HEK293 (cell line): ENCODE measurements around the gene BBC3.

Source experiments
- CTCF ChIA-PET: fragments of 350-600 bp; formaldehyde crosslinking; extraction: SDS; loops from one replicate; lab custom pipeline; 2021; ENCODE audit warnings: antibody characterized with exemption; lab: Yijun Ruan, JAX
- POLR2A ChIA-PET: fragments of 300-600 bp; formaldehyde crosslinking; extraction: SDS; loops from one replicate; lab custom pipeline; 2020; ENCODE audit warnings: antibody characterized with exemption, inconsistent platforms; lab: Yijun Ruan, JAX
- H3K27ac ChIP-seq: fragments of 200-500 bp; sonication (Bioruptor generic); 2 replicates; pipeline ENCODE4 v1.5.1; 2014; ENCODE audit warnings: low read depth, low read length, control low read depth, inconsistent platforms; ENCODE audit errors: extremely low read depth
- H3K36me3 ChIP-seq, 2 experiments: fragments of 200-500 bp in 1 of 2; sonication (Bioruptor generic) in 1 of 2; 1 replicate in 1 of 2; 2 replicates in 1 of 2; pipeline ENCODE4 v1.5.1; 2014 to 2017; ENCODE audit warnings: inconsistent platforms in 2 of 2, low read length in 2 of 2; ENCODE audit not compliant: control insufficient read depth in 2 of 2, insufficient read depth in 1 of 2
- H3K4me1 ChIP-seq: fragments of 200-500 bp; sonication (Bioruptor generic); 2 replicates; pipeline ENCODE4 v1.5.1; 2014; ENCODE audit warnings: mild to moderate bottlenecking, low read length, inconsistent platforms; ENCODE audit not compliant: control insufficient read depth, insufficient read depth
- H3K4me3 ChIP-seq: 2 replicates; pipeline ENCODE4 v1.5.1; 2011; ENCODE audit warnings: low read depth, mild to moderate bottlenecking, control low read depth, low read length, moderate library complexity
- H3K9me3 ChIP-seq: fragments of 200-500 bp; sonication (Bioruptor generic); 2 replicates; pipeline ENCODE4 v1.5.1; 2014; ENCODE audit warnings: low read depth, low read length, inconsistent platforms; ENCODE audit not compliant: control insufficient read depth, insufficient read depth
- GLI2 ChIP-seq: fragments of 450-650 bp; formaldehyde crosslinking; IDR thresholded peaks from 2 replicates; pipeline ENCODE4; 2017; ENCODE audit warnings: missing biosample characterization, missing genetic modification characterization, low read depth, borderline replicate concordance
- HIC1 ChIP-seq: fragments of 450-650 bp; formaldehyde crosslinking; IDR thresholded peaks from 2 replicates; pipeline ENCODE4 v1.5.1; 2016; ENCODE audit warnings: missing biosample characterization, missing genetic modification characterization
- IKZF3 ChIP-seq: fragments of 450-650 bp; IDR thresholded peaks from 2 replicates; pipeline ENCODE4 v1.5.0; 2018; ENCODE audit warnings: missing biosample characterization, mild to moderate bottlenecking, missing genetic modification characterization, moderate library complexity
- KLF1 ChIP-seq: fragments of 450-650 bp; formaldehyde crosslinking; IDR thresholded peaks from 2 replicates; pipeline ENCODE4 v1.5.1; 2016; ENCODE audit warnings: missing biosample characterization, missing genetic modification characterization
- KLF17 ChIP-seq: fragments of 450-650 bp; formaldehyde crosslinking; IDR thresholded peaks from 2 replicates; pipeline ENCODE4 v1.5.1; 2016; ENCODE audit warnings: missing biosample characterization, missing genetic modification characterization
- PATZ1 ChIP-seq: fragments of 450-650 bp; formaldehyde crosslinking; IDR thresholded peaks from 2 replicates; pipeline ENCODE4 v1.5.1; 2016; ENCODE audit warnings: missing biosample characterization, missing genetic modification characterization
- PRDM1 ChIP-seq: fragments of 450-650 bp; formaldehyde crosslinking; IDR thresholded peaks from 2 replicates; pipeline ENCODE4; 2016; ENCODE audit warnings: missing biosample characterization, missing genetic modification characterization
- PRDM6 ChIP-seq: fragments of 450-650 bp; formaldehyde crosslinking; IDR thresholded peaks from 2 replicates; pipeline ENCODE4 v1.5.1; 2017; ENCODE audit warnings: missing biosample characterization, missing genetic modification characterization
- REPIN1 ChIP-seq: fragments of 450-650 bp; formaldehyde crosslinking; IDR thresholded peaks from 2 replicates; pipeline ENCODE4 v1.5.1; 2017; ENCODE audit warnings: missing biosample characterization, missing genetic modification characterization, low read depth
- TSHZ1 ChIP-seq: fragments of 450-650 bp; formaldehyde crosslinking; IDR thresholded peaks from 2 replicates; pipeline ENCODE4 v1.5.1; 2016; ENCODE audit warnings: missing biosample characterization, missing genetic modification characterization, borderline replicate concordance
- ZNF10 ChIP-seq: fragments of 450-650 bp; formaldehyde crosslinking; IDR thresholded peaks from 2 replicates; pipeline ENCODE4 v1.5.1; 2017; ENCODE audit warnings: missing biosample characterization, missing genetic modification characterization
- ZNF121 ChIP-seq: fragments of 450-650 bp; formaldehyde crosslinking; IDR thresholded peaks from 2 replicates; pipeline ENCODE4 v1.5.1; 2016; ENCODE audit warnings: missing biosample characterization, missing genetic modification characterization
- ZNF133 ChIP-seq: fragments of 450-650 bp; formaldehyde crosslinking; IDR thresholded peaks from 2 replicates; pipeline ENCODE4 v1.5.1; 2016; ENCODE audit warnings: missing biosample characterization, missing genetic modification characterization
- ZNF140 ChIP-seq: fragments of 450-650 bp; formaldehyde crosslinking; IDR thresholded peaks from 2 replicates; pipeline ENCODE4 v1.5.1; 2016; ENCODE audit warnings: missing biosample characterization, missing genetic modification characterization
- ZNF155 ChIP-seq: fragments of 450-650 bp; formaldehyde crosslinking; IDR thresholded peaks from 2 replicates; pipeline ENCODE4 v1.5.1; 2016; ENCODE audit warnings: missing biosample characterization, missing genetic modification characterization
- ZNF157 ChIP-seq: fragments of 450-650 bp; formaldehyde crosslinking; IDR thresholded peaks from 2 replicates; pipeline ENCODE4 v1.5.1; 2016; ENCODE audit warnings: missing biosample characterization, missing genetic modification characterization
- ZNF184 ChIP-seq: fragments of 450-650 bp; IDR thresholded peaks from 2 replicates; pipeline ENCODE4 v1.5.1; 2018; ENCODE audit warnings: missing biosample characterization, mild to moderate bottlenecking, missing genetic modification characterization
- ZNF2 ChIP-seq: fragments of 450-650 bp; formaldehyde crosslinking; IDR thresholded peaks from 2 replicates; pipeline ENCODE4 v1.5.1; 2016; ENCODE audit warnings: missing biosample characterization, missing genetic modification characterization
- ZNF292 ChIP-seq: fragments of 450-650 bp; formaldehyde crosslinking; IDR thresholded peaks from 2 replicates; pipeline ENCODE4 v1.5.1; 2016; ENCODE audit warnings: low read depth, missing biosample characterization, missing genetic modification characterization, borderline replicate concordance
- ZNF341 ChIP-seq: fragments of 450-650 bp; formaldehyde crosslinking; IDR thresholded peaks from 2 replicates; pipeline ENCODE4; 2016; ENCODE audit warnings: low read depth, missing biosample characterization, missing genetic modification characterization
- ZNF354C ChIP-seq: fragments of 450-650 bp; formaldehyde crosslinking; IDR thresholded peaks from 2 replicates; pipeline ENCODE4 v1.5.1; 2016; ENCODE audit warnings: missing biosample characterization, missing genetic modification characterization, low read depth, borderline replicate concordance
- ZNF530 ChIP-seq: fragments of 450-650 bp; formaldehyde crosslinking; IDR thresholded peaks from 2 replicates; pipeline ENCODE4 v1.5.1; 2016; ENCODE audit warnings: low read depth, missing biosample characterization, missing genetic modification characterization
- ZNF548 ChIP-seq: fragments of 450-650 bp; formaldehyde crosslinking; IDR thresholded peaks from 2 replicates; pipeline ENCODE4 v1.5.1; 2016; ENCODE audit warnings: missing biosample characterization, missing genetic modification characterization
- ZNF555 ChIP-seq: fragments of 450-650 bp; formaldehyde crosslinking; conservative IDR thresholded peaks from 2 replicates; pipeline ENCODE4 v1.5.1; 2017; ENCODE audit warnings: missing biosample characterization, mild to moderate bottlenecking, missing genetic modification characterization, inconsistent platforms

Gene BBC3

GRCh38 chr19:47243776-47244547 lies 13.0 kb upstream of the BBC3 start (continued):
- TF ChIP-seq HIC1 (tag by site-specific recombination) (peak; percentile 86; the same call in 1 of the 2 replicates), PRDM1 (peak; percentile 88), KLF1 (tag by site-specific recombination) (peak; percentile 85), REPIN1 (0 out of 2 replicates have a peak, but pooled peaks have one; percentile 50), GLI2 (tag by site-specific recombination) (no peak), KLF17 (peak; percentile 90), TSHZ1 (tag by site-specific recombination) (peak; percentile 68), ZNF10 (tag by site-specific recombination) (no peak; the same call in 1 of the 2 replicates), ZNF354C (tag by site-specific recombination) (no peak), ZNF341 (tag by site-specific recombination) (no peak), ZNF184 (no peak), ZNF121 (tag by site-specific recombination) (peak; percentile 92), IKZF3 (peak; percentile 81)

GRCh38 chr19:47243364-47243775 lies 12.4 kb upstream of the BBC3 start:
- Histone ChIP-seq H3K36me3 (no peaks in the 10 kb centered on the region), H3K4me3 (no peak overlapping the region), H3K27ac (peak overlapping the region; percentile 65), H3K4me1 (peaks cover 7% of the 10 kb centered on the region), H3K9me3 (no peaks in the 10 kb centered on the region)
- CTCF ChIA-PET, result interaction anchor here (0.7 to 6.8 kb wide), 10 partner anchors 17 to 230 kb away, joined by 3 to 316 read pairs (median 18); no protein-coding TSS in a partner anchor
- POLR2A ChIA-PET, result interaction anchor here (0.8 to 3.3 kb wide), 13 partner anchors 10 to 714 kb away, joined by 3 to 112 read pairs (median 5); partner anchors contain the start of genes CCDC9, INAFM1, SAE1 and ZC3H4
- TF ChIP-seq ZNF530, result no peak
- no peak; the same call in 1 of the 2 replicates for TF ChIP-seq ZNF133
- no peak for TF ChIP-seq ZNF10 (tag by site-specific recombination)
- TF ChIP-seq ZNF292 (tag by site-specific recombination), result no peak
- no peak for TF ChIP-seq ZNF548 (tag by site-specific recombination)
- TF ChIP-seq ZNF155, result peak; percentile 17; the same call in 1 of the 2 replicates
- no peak for TF ChIP-seq PRDM6 (tag by site-specific recombination)
- TF ChIP-seq ZNF555 (tag by site-specific recombination), result no peak
- no peak for TF ChIP-seq ZNF2 (tag by site-specific recombination)
- no peak for TF ChIP-seq PATZ1
- TF ChIP-seq ZNF157 (tag by site-specific recombination), result no peak
- no peak for TF ChIP-seq ZNF140 (tag by site-specific recombination)
